GM21528 (cell line): ENCODE results near the gene TJP1.

Experiments
- ATAC-seq: cut with Tn5 transposase; IDR thresholded peaks from one replicate; pipeline ENCODE4 v1.9.1; 2021; ENCODE audit warnings: mild to moderate bottlenecking, moderate library complexity; ENCODE audit not compliant: unreplicated experiment, low FRiP score

Gene TJP1

DNA sequence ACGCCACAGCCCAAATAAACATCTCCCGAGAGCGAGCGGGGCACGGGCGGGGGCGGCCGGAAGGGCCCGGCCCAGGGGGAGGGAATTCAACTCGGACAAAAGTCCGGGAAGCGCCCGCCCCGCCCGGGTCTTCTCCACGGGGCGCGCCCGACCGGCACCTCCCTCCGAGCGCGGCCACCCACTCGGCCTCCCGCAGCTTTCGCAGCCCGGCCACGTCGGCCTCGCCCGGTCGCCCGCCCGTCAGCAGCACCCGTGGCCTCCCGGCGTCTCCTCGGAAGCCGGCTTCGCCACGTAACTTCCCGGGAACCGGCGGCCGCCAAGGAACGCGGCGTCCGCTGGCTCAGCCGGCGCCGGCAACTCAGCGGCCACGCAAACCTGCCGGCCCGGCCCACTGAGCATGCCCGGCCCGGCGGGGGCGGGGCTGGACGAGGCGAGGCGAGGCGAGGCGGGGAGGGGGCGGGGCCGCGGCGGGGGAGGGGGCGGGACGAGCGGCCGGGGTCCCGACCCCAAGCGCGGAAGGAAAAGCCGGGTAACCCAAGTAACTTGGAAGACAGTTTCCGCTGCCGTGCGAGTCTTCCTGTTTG is at the start of gene TJP1:
TJP1 (minus strand) TSS at position 369 of the 584 bp plus-strand sequence. CDS start 440 bp downstream, outside the sequence.
- ATAC-seq = peak; percentile 44

DNA sequence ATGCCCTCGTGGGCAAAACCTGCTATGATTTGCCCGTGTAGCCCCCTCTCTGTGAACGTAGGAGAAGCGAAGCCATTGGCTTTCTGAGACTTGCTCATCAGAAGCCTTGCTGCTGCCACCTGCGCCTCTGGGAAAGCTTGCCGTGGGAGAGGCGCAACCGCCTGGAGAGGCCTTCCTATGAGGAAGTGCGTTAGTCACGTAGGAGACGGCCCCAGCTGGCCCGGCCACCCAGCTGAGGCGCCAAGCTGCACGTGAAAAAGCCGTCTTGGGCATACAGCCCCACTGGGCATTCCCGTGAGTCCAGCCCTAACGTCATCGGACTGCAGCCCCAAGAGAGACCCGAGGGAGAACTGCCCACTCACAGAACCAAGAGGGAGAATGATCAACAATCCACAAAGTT is 49.1 kb upstream of the TJP1 start:
- no peak for ATAC-seq

DNA sequence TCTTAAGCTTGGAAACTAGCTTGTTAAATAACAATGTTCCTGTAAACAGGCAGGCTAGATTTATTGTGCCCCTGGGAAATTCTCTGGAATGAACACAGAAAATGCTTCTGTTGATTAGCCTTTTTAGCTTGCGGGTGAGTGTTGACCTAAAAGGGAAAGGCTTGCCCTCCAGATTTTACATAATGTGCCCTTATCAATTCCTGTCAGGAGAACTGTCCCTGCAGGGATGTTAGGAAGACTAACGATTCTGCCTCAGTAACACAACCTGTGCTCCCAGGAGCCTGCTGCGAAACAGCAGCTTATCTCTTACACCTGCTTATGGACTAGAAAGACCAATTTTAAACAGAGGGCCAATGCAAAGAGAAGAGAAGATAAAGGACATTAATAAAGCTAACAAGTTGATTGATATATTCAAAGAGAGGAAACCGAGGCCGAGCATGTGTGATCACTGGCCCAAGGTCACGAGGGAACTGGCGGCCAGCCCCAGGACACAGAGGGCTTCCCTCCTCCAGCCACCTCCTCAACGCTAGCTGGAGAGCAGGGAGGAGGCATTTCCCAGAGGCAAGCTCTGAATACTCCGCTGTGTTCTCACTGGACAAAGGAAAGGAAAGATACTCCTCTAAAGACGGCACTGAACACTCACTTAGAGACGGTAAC is 48.4 kb upstream of the TJP1 start:
- ATAC-seq = no peak

DNA sequence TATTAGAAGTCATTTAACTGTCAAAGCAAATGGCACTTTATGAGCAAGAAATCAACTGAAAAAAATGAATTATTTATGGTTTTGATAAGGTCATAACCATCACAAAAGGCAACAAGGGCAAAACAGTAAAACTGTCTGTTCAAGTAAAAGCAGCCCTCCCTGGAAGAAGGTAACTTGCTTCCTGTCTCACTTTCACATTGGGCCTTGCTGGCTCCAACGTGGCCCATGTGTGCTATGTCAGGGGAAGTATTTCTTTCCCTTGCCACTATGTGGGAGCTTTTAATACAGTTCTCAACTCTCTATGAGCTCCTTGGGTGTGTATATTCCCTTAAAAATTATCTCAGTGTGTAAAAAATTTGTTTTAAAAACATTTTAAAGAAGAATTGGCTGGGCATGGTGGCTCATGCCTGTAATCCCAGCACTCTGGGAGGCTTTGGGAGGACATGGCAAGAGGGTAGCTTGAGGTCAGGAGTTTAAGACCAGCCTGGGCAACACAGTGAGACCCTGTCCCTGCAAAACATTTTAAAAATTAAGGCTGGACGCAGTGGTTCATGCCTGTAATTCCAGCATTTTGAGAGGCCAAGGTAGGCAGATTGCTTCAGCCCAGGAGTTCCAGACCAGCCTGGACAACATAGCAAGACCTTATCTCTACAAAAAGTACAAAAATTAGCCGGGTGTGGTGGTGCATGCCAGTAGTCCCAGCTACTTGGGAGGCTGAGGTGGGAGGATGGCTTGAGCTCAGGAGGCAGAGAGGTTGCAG is 45.2 kb upstream of the TJP1 start:
- no peak for ATAC-seq

DNA sequence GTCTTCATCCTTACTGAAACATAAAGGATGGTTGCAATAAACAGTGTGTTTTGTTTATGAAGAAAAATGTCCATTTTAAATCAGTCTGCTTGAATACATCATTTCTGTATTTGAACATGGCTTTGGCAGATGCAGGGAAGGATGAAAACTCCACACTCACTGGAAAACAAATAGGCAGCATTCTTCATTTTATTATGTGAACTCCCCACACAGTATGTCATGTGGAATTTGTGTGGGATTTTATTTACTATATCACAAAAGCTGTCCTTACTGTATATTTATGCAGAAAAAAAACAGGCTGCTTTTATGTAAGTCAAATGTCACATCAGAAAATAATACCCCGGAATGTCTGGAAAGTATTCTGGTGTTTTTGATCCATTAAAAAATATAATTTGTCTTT is 44.1 kb upstream of the TJP1 start:
- no peak for ATAC-seq

DNA sequence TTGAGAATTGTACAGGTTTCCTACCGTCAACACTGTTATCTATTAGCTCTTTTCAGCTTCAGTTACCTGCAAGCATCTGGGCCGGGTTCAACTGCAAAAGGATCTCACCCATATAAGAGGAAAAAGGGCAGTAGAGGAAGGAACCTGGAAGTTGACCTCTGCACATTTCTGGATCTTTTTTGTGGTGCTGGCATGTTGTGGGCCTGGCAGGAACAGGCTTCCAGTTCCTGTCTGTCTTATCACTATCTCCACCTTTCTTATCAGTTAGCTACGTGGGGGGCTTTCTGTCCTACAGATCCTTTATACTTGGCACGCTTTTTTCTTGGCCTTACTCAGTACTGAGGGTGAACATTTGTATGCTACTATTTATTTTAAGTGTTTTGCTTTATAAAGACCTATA is 42.2 kb upstream of the TJP1 start:
- ATAC-seq = no peak

DNA sequence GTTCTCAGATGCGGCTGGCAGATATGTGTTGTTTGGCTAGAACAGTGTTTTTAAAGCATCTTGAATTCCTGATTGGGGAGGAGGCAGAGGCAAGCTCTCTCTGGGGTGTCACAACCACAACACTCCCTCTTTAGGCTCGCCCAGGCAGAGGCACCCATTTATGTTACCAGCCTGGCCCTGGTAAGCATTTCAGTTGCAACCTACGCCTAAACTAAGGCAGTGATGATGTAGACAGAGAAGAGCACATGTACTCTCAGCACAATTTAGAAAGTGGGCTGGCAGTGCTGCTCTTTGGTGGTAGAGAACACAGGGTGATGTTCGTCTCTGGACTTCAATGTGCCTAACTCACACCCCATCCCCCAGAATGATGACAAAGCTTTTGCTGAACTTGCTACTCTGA is 41.2 kb upstream of the TJP1 start:
- no peak for ATAC-seq

DNA sequence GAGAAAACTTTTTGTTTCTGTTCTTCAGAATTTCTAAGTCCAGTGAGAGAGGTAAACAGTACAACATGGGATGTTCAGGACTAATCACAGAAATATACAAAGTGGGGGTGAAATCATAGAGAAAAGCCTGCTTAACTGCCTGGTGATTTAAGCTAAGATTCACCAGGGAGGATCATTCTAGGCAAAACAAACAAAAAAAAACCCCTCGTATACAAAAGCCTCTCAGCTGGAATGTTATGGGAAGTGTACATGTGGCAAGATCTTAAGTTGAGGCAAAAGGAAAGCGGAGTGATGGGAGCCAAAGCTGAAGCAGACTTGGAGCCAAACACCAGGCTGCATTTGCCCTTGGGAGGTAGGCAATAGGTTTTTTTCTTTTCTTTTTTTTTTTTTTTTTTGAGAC is 40.0 kb upstream of the TJP1 start:
- ATAC-seq = no peak

DNA sequence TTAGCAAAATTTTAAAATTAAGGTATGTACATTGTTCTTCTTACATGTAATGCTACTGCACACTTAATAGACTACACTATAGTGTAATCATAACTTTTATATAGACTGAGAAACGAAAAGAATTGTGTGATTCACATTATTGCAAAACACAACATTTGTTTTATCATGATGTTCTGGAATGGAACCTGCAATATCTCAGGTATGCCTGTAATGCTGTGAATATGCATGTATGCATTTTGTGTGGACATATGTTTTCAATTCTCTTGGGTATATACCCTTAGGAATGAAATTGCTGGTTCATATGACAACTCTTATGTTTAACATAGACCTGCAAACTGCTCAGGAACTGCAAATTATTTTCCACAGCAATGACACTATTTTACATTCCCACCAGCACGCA is 38.6 kb upstream of the TJP1 start:
- ATAC-seq = no peak

DNA sequence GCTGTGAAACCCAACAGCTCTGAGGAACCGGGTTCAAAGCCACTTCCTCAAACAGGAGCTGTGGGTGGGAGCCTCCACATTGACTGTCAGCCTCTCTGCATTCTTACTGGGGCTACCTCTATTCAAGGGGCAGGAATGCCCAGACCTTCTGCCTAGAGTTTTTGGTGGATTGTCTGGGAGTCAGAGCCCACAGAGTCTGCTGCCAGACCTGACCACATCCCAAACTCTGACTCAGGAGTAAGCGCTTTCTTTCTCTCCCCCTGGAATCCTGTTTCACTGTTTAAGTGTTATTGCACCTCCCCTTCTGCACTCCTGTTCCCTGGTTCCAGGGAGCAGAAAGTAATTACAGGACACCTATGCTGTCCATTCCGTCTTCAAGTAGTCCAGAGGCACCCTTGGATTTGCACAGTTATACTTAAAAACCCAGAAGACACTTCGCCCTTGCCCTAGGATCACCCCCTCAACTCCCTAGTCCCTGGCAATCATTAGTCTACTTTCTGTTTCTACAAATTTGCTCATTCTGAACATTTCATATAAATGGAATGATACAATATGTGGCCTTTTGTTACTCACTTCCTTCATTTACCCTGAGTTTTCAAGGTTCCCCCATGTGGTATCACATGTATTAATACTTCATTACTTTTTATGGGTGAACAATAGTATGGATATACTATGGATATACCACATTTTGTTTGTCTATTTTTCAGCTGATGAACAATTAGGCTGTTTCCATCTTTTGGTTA is 37.9 kb upstream of the TJP1 start:
- ATAC-seq = no peak

DNA sequence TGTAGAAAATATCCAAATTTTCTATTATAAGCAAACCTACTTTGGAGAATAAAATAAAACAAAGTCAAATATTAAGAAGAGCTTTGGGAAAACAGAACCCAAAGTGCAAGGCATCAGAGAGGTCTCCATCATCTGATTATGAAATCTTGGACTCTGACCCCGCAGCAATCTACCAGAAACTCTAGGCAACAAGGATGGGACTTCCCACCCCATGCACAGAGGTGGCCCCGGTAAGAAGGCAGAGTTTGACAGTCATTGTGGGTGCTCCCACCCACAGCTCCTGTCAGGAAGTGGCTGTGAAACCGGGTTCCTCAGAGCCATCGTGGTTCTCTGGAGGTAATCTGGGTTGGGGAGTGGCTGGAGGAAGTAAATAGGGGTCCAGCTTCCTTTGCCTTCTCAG is 37.0 kb upstream of the TJP1 start:
- no peak for ATAC-seq

DNA sequence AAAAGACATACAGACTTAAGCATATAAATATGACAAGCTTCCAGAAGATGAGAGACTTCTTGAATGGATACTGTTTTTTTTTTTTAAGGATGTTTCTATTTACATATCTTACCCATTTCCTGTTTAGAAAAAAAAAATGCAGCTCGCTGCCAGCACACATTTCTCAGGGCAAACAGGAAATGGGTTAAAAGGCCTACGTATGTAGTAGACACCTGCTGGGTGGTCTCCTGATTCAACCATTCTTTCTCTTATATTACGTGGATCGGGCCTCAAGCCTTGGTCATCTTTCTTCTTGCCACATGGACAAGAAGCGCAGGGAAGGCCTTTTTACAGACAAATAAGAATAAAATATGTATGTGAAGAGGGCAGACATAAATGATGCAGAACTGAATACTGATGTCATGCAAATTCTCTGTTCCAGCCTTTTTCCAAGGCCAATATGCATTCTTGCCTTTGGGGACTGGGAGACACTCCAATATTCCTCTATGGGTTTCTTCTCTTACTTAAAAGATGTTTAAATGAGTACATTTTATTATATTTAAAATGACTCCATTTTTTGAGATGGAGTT is 35.0 kb upstream of the TJP1 start:
- no peak for ATAC-seq

DNA sequence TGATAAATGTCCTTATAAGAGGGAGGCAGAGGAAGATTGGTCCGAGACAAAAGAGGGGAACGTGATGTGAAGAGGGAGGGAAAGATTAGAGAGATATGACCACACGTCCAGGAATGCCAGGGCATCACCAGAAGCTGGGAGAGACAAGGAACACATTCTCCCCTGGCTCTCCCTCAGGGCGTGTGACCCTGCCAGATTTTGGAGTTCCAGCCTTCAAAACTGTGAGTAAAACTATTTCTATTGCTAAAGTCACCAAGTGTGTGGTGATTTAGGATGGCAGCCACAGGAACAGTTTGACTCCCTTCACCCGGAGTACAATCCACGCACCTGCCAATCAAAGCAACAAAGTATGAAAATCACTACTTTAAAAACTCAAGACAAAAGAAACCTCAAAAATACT is 32.1 kb upstream of the TJP1 start:
- no peak for ATAC-seq

DNA sequence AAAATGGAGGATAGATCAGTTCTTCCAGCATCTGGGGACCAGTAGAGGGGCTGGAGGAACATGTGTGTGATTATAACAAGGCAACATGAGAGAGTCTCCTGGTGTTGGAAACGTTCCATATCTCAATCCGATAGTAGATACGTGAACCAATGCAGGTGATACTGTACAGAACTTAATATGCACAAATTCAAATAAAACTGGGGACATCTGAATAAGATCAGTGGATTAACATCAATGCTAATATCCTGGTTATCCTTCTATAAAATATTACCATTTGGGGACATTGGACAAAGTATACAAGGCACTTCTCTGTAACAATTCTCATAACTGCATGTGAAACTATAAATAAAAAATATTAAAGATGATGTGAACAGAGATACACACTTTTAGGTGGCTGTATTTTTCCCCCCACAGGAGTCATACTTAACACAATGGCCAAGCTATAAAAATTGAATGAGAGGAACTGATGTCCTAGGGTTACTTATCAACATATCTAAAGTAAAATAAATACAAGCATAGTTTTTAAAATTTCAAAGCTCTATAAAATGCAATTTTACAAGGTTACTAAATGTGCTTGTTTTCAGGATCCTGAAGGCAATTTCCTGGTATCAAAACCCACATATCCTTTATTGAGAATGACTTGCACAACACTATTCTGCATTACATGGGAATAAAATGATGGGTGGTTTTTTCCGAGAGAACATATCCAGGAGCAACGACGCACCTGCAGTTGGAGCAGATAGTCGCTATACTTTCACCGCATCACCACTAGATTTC is 31.1 kb upstream of the TJP1 start:
- no peak for ATAC-seq

DNA sequence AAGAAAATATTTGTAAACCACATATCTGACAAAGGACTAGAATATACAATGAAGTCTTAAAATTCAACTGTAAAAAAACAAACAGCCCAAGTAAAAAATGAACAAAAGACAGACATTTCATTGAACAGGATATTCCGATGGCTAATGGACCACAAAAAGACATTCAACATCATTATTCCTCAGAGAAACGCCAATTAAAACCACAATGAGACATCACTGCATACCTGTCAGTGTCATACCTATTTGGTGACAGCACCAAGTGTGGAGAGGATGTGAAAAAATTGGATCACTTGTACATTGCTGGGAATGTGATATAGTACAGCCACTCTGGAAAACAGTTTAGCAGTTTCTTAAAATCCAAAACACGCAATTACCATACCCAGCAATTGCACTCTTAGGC is 29.9 kb upstream of the TJP1 start:
- ATAC-seq = no peak

DNA sequence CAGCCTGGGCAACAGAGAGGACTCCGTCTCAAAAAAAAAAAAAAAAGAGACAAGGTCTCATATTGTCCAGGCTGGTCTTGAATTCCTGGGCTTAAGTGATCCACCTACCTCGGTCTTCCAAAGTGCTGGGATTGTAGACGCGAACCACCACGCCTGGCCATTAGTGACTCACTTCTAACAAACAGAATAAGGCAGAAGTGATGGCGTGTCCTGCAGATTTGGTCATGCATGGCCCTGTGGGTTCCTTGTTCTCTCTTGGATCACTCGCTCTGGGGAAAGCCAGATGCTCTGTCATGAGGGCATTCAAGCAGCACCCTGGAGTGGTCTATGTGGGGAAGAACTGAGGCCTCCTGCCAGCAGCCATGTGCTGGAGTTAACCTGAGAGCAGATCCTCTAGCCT is 27.4 kb upstream of the TJP1 start:
- ATAC-seq = no peak

DNA sequence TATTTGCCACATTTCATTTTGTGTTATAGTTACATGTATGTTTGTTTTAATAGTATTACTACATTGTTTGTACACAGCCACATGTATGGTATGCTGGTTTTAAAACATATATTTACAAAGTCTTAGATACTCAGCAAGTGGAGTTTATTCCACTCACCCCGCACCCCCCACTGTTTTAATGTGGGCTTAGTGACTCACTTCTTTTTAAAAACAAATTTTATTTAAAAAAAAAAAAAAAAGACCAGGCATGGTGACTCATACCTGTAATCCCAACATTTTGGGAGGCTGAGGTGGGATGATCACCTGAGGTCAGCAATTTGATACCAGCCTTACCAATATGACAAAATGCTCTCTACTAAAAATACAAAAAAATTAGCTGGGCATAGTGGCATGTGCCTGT is 26.9 kb upstream of the TJP1 start:
- no peak for ATAC-seq

DNA sequence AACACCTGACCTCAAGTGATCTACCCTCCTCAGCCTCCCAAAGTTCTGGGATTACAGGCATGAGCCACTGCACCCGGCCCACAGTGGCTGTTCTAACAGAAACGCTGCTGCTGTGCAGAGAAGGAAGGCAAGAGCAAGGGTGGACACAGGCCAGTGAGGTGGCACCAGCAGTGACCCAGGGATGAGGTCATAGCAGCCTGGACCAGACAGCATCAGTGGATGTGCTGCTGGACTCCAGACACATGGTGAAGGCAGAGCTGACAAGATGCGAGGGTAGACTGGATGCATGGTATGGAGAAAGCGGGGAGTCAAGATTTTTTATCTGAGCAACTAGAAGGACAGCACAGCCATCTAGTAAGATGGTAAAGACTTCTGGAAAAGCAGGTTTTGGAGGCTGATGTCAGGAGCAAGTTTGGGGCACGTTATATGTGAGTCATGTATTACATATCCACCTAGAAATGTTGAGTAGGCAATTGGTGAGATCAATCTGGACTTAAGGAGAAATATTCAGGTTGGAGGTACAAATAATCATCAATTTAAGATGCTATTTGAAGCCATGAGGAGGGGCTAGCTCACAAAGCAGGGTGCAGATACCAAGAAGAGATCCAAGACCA is 22.1 kb upstream of the TJP1 start:
- no peak for ATAC-seq

DNA sequence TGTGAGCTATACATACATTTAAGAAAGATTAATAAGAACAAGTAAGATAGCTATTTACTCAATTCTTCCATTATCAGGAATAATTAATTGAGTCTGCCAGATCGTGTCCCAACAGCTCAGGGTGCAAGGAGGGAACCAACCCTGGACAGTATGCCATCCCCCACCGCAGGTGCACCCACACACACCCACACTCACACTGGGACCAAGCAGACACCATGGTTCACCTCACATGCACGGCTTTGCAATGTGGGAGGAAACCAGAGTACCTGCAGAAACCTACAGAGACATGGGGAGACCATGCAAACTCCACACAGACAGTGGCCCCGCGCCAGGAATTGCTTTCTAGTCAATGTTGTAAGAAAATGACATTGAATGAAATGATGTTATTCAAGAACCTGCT is 20.0 kb upstream of the TJP1 start:
- no peak for ATAC-seq

DNA sequence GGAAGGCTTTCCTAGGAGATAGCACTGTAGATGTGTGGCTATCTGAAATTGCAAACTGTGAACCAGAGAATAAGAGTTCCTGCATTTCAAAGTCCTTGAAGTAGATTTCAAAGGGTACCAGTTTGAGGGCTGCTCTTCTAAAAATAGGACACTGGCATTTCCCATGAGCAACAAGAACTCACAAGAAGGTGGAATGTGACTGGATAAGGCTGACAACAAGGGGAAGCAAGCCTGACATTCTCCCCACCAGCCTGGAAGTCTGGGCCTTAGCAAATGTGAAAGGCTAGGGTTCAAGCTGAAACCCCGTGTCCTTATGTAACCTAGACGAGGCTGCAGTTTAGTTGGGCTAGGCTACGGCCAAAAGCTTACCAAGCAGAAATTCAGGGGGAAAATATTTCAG is 18.7 kb upstream of the TJP1 start:
- ATAC-seq = no peak
